PFSK-1 (cell line): ENCODE results near the gene TRIP10.

Source experiments
- SIN3A ChIP-seq: IDR thresholded peaks from 2 replicates; pipeline ENCODE4 v1.6.1; 2012; ENCODE audit warnings: mild to moderate bottlenecking, low read length, moderate library complexity, borderline replicate concordance; ENCODE audit not compliant: insufficient read depth
- TAF1 ChIP-seq: IDR thresholded peaks from 2 replicates; pipeline ENCODE4 v1.6.1; 2012; ENCODE audit warnings: low read length, control low read depth, borderline replicate concordance; ENCODE audit not compliant: insufficient read depth
- TF ChIP-seq, protein P1 (sequence below), 2 experiments: IDR thresholded peaks; 2 replicates each; pipeline versions ENCODE4 v1.6.1 to v1.8.0; 2011 to 2012; ENCODE audit warnings: low read depth in 2 of 2, low read length in 2 of 2, control low read depth in 1 of 2, inconsistent platforms in 1 of 2, mild to moderate bottlenecking in 1 of 2, moderate library complexity in 1 of 2; ENCODE audit not compliant: insufficient read depth in 1 of 2

DNA sequence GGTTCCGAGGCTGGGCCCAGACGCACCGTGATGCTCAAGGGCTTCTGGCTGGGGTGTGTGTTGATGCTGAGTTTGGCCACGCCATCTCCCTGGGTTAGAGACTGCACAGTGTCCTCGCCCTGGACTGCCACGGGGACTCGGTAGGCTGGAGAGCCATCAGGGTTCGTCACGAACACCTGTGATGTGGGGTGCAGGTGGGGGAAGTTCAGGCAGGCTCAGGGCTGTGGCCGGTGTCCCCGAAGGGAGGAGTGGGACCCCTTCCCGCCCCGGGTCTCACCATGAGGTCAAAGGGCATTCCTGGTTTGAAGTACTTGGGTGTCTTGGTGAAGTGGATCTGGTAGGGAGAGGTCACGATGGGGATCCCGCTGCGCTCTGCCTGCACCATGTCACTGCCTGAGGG is 27.2 kb upstream of the TRIP10 start:
- TF ChIP-seq SIN3A (no peak), TAF1 (no peak)
- TF ChIP-seq, protein P1, sequence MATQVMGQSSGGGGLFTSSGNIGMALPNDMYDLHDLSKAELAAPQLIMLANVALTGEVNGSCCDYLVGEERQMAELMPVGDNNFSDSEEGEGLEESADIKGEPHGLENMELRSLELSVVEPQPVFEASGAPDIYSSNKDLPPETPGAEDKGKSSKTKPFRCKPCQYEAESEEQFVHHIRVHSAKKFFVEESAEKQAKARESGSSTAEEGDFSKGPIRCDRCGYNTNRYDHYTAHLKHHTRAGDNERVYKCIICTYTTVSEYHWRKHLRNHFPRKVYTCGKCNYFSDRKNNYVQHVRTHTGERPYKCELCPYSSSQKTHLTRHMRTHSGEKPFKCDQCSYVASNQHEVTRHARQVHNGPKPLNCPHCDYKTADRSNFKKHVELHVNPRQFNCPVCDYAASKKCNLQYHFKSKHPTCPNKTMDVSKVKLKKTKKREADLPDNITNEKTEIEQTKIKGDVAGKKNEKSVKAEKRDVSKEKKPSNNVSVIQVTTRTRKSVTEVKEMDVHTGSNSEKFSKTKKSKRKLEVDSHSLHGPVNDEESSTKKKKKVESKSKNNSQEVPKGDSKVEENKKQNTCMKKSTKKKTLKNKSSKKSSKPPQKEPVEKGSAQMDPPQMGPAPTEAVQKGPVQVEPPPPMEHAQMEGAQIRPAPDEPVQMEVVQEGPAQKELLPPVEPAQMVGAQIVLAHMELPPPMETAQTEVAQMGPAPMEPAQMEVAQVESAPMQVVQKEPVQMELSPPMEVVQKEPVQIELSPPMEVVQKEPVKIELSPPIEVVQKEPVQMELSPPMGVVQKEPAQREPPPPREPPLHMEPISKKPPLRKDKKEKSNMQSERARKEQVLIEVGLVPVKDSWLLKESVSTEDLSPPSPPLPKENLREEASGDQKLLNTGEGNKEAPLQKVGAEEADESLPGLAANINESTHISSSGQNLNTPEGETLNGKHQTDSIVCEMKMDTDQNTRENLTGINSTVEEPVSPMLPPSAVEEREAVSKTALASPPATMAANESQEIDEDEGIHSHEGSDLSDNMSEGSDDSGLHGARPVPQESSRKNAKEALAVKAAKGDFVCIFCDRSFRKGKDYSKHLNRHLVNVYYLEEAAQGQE (IDR thresholded peaks at IDR 0.05; ENCODE audit: insufficient read depth in 1 of 2, low read depth in 2 of 2, low read length in 2 of 2): no peak
